SK-N-SH treated with all-trans-retinoic acid at 6 μM for 48 hours (cell line): Measurements from ENCODE around the gene ADD3.

ENCODE experiments used
- ARNTL ChIP-seq: fragments of 450-650 bp; formaldehyde crosslinking; IDR thresholded peaks from 2 replicates; pipeline ENCODE4 v1.5.0; 2020; ENCODE audit warnings: low read depth, mild to moderate bottlenecking, moderate library complexity, borderline replicate concordance
- ESRRG ChIP-seq: fragments of 250-450 bp; sonication (Bioruptor Pico); IDR thresholded peaks from 2 replicates; pipeline ENCODE4 v1.6.1; 2021; ENCODE audit warnings: mild to moderate bottlenecking
- ISL1 ChIP-seq: fragments of 250-450 bp; sonication (Bioruptor Pico); IDR thresholded peaks from 2 replicates; pipeline ENCODE4 v2.1.2; 2022; ENCODE audit warnings: mild to moderate bottlenecking, moderate library complexity
- RARB ChIP-seq: fragments of 250-450 bp; sonication (Bioruptor Pico); IDR thresholded peaks from 2 replicates; pipeline ENCODE4 v1.8.0; 2021; ENCODE audit warnings: mild to moderate bottlenecking, moderate library complexity
- ZC3H10 ChIP-seq: fragments of 250-450 bp; sonication (Bioruptor Pico); IDR thresholded peaks from 2 replicates; pipeline ENCODE4 v1.5.1; 2021; ENCODE audit warnings: mild to moderate bottlenecking, moderate library complexity
- ZFP3 ChIP-seq: fragments of 250-450 bp; sonication (Bioruptor Pico); IDR thresholded peaks from 2 replicates; pipeline ENCODE4 v1.5.0; 2020; ENCODE audit warnings: mild to moderate bottlenecking, moderate library complexity
- ZFP30 ChIP-seq: fragments of 450-650 bp; formaldehyde crosslinking; IDR thresholded peaks from 2 replicates; pipeline ENCODE4 v1.5.0; 2022; ENCODE audit warnings: mild to moderate bottlenecking, moderate library complexity
- ZNF70 ChIP-seq: fragments of 450-650 bp; formaldehyde crosslinking; IDR thresholded peaks from 2 replicates; pipeline ENCODE4 v1.5.0; 2020; ENCODE audit warnings: mild to moderate bottlenecking, moderate library complexity
- TF ChIP-seq, protein P1 (sequence below): fragments of 250-450 bp; sonication (Bioruptor Pico); IDR thresholded peaks from 2 replicates; pipeline ENCODE4 v1.5.1; 2021; ENCODE audit warnings: mild to moderate bottlenecking, moderate library complexity
- TF ChIP-seq, protein P2 (sequence below): fragments of 250-450 bp; sonication (Bioruptor Pico); IDR thresholded peaks from 2 replicates; pipeline ENCODE4 v1.5.1; 2020; ENCODE audit warnings: low read depth, mild to moderate bottlenecking, moderate library complexity
- TF ChIP-seq, protein P3 (sequence below): fragments of 250-450 bp; sonication (Bioruptor Pico); IDR thresholded peaks from 2 replicates; pipeline ENCODE4 v1.8.0; 2020; ENCODE audit warnings: mild to moderate bottlenecking, moderate library complexity, borderline replicate concordance
- TF ChIP-seq, protein P4 (sequence below): fragments of 250-450 bp; sonication (Bioruptor Pico); IDR thresholded peaks from 2 replicates; pipeline ENCODE4 v1.5.0; 2020; ENCODE audit warnings: mild to moderate bottlenecking, moderate library complexity

DNA sequence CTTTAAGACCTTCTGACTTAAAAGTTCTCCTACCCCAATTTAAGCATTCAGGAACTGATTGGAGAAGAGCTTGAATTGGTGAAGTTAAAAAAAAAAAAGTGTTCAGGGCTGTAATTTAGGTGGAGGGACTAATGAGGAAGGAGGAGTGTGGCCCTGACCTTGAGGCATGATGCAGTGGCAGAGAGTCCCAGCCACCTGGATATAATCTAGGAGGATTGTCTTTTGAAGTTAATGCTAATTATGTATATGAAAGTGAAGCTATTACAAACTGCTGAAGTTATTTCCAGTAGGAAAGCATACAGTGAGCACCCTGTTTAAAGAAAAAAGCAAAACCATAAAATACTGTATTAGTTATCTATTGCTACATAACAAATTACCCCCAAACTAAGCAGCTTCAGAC, 31.5 kb downstream of the ADD3 start:
- TF ChIP-seq ZFP30 (CRISPR knock-in tag): no peak
- TF ChIP-seq ARNTL: no peak
- TF ChIP-seq, protein P1, sequence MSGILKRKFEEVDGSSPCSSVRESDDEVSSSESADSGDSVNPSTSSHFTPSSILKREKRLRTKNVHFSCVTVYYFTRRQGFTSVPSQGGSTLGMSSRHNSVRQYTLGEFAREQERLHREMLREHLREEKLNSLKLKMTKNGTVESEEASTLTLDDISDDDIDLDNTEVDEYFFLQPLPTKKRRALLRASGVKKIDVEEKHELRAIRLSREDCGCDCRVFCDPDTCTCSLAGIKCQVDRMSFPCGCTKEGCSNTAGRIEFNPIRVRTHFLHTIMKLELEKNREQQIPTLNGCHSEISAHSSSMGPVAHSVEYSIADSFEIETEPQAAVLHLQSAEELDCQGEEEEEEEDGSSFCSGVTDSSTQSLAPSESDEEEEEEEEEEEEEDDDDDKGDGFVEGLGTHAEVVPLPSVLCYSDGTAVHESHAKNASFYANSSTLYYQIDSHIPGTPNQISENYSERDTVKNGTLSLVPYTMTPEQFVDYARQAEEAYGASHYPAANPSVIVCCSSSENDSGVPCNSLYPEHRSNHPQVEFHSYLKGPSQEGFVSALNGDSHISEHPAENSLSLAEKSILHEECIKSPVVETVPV (CRISPR knock-in tag): no peak
- TF ChIP-seq, protein P2, sequence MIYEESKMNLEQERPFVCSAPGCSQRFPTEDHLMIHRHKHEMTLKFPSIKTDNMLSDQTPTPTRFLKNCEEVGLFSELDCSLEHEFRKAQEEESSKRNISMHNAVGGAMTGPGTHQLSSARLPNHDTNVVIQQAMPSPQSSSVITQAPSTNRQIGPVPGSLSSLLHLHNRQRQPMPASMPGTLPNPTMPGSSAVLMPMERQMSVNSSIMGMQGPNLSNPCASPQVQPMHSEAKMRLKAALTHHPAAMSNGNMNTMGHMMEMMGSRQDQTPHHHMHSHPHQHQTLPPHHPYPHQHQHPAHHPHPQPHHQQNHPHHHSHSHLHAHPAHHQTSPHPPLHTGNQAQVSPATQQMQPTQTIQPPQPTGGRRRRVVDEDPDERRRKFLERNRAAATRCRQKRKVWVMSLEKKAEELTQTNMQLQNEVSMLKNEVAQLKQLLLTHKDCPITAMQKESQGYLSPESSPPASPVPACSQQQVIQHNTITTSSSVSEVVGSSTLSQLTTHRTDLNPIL (CRISPR knock-in tag): no peak
- TF ChIP-seq, protein P3, sequence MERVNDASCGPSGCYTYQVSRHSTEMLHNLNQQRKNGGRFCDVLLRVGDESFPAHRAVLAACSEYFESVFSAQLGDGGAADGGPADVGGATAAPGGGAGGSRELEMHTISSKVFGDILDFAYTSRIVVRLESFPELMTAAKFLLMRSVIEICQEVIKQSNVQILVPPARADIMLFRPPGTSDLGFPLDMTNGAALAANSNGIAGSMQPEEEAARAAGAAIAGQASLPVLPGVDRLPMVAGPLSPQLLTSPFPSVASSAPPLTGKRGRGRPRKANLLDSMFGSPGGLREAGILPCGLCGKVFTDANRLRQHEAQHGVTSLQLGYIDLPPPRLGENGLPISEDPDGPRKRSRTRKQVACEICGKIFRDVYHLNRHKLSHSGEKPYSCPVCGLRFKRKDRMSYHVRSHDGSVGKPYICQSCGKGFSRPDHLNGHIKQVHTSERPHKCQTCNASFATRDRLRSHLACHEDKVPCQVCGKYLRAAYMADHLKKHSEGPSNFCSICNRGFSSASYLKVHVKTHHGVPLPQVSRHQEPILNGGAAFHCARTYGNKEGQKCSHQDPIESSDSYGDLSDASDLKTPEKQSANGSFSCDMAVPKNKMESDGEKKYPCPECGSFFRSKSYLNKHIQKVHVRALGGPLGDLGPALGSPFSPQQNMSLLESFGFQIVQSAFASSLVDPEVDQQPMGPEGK (CRISPR knock-in tag): no peak
- TF ChIP-seq ISL1 (CRISPR knock-in tag): no peak
- TF ChIP-seq ZC3H10 (CRISPR knock-in tag): no peak
- no peak for TF ChIP-seq ESRRG (CRISPR knock-in tag)
- TF ChIP-seq ZNF70 (CRISPR knock-in tag): no peak
- no peak for TF ChIP-seq ZFP3 (CRISPR knock-in tag)
- no peak for TF ChIP-seq RARB (CRISPR knock-in tag)
- TF ChIP-seq, protein P4, sequence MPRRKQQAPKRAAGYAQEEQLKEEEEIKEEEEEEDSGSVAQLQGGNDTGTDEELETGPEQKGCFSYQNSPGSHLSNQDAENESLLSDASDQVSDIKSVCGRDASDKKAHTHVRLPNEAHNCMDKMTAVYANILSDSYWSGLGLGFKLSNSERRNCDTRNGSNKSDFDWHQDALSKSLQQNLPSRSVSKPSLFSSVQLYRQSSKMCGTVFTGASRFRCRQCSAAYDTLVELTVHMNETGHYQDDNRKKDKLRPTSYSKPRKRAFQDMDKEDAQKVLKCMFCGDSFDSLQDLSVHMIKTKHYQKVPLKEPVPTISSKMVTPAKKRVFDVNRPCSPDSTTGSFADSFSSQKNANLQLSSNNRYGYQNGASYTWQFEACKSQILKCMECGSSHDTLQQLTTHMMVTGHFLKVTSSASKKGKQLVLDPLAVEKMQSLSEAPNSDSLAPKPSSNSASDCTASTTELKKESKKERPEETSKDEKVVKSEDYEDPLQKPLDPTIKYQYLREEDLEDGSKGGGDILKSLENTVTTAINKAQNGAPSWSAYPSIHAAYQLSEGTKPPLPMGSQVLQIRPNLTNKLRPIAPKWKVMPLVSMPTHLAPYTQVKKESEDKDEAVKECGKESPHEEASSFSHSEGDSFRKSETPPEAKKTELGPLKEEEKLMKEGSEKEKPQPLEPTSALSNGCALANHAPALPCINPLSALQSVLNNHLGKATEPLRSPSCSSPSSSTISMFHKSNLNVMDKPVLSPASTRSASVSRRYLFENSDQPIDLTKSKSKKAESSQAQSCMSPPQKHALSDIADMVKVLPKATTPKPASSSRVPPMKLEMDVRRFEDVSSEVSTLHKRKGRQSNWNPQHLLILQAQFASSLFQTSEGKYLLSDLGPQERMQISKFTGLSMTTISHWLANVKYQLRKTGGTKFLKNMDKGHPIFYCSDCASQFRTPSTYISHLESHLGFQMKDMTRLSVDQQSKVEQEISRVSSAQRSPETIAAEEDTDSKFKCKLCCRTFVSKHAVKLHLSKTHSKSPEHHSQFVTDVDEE (CRISPR knock-in tag): no peak
